HG03457 (cell line): ENCODE measurements around the gene ADPRS.

Experiments
- ATAC-seq: cut with Tn5 transposase; IDR thresholded peaks from one replicate; pipeline ENCODE4 v1.9.1; 2021; ENCODE audit warnings: moderate number of reproducible peaks; ENCODE audit not compliant: unreplicated experiment

ADPRS gene, protein sequence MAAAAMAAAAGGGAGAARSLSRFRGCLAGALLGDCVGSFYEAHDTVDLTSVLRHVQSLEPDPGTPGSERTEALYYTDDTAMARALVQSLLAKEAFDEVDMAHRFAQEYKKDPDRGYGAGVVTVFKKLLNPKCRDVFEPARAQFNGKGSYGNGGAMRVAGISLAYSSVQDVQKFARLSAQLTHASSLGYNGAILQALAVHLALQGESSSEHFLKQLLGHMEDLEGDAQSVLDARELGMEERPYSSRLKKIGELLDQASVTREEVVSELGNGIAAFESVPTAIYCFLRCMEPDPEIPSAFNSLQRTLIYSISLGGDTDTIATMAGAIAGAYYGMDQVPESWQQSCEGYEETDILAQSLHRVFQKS

DNA sequence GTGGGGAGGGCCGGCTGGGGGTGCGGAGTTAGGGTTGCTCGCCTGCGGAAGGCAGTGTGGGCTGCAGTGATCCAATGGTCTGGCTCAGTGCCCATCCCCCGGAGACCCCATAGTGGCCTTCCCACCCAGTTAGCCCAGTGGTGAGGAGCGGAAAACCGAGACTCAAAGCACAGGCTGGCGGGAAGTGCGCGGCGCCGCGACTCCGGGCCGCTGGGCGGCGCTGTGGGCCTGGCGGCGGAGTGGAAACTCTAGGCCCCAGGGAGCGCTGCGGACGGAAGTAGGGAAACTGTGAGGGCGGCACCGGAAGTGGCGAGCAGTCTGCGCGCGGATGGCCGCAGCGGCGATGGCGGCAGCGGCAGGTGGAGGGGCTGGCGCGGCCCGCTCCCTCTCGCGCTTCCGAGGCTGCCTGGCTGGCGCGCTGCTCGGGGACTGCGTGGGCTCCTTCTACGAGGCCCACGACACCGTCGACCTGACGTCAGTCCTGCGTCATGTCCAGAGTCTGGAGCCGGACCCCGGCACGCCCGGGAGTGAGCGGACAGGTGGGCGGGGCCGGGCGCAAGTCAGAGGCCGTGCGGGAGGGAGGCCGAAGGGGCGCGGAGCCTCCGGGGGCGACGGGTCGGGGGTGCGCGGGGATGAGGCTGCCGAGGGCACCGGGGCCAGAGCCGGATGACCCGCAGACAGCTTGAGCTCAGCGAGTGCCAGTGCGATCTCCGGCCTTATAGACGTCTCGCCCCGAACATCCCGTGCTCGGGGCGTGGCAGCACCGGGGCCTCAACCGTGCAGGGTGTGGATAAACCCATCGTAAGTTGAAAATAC, at the start of gene ADPRS:
Gene ADPRS, plus strand, starts transcription at position 316 of the 816 bp plus-strand sequence. Its CDS starts 13 bp downstream, at position 329.
- ATAC-seq, result peak; percentile 71

DNA sequence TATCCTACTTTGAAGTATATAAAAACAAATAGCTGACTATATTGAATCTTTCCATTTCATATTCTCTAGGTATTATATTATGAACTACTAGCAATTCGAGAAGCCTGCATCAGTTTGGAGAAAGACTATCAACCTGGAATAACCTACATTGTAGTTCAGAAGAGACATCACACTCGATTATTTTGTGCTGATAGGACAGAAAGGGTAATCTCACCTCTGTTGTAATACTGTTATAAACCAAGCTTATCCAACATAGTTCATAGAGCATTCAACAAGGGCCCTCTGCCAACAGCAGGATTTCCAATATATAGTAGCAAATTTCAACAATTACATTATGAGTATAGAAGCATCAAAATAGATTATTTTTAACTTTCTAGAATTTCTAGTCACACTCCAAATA, 48.5 kb upstream of the ADPRS start:
- ATAC-seq, result no peak

DNA sequence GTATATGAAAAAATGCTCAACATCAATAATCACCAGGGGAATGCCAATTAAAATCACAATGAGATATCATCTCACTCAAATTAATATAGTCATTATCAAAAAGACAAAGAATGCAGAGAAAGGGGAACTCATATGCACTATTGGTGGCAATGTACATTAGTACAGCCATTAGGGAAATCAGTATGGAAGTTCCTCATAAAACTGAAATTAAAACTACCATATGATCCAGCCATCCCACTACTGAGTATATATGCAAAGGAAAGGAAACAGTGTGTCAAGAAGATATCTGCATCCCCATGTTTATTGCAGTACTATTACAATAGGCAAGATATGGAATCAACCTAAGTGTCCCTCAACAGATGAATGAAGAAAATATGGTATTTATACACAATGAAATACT, 36.9 kb upstream of the ADPRS start:
- ATAC-seq, result no peak

DNA sequence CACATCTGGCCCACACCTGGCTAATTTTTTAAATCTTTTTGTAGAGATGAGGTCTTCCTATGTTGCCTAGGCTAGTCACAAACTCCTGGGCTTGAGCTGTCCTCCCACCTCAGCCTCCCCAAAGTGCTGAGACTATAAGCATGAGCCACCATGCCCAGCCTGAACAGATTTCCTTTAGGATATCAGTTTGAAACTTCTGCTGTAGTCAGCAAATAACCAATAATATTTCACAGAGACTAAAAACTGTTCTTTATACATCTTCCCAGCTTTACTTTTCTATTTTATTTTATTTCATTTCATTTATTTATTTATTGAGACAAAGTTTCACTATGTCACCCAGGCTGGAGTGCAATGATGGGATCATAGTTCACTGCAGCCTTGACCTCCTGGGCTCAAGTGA, 34.7 kb upstream of the ADPRS start:
- no peak for ATAC-seq

DNA sequence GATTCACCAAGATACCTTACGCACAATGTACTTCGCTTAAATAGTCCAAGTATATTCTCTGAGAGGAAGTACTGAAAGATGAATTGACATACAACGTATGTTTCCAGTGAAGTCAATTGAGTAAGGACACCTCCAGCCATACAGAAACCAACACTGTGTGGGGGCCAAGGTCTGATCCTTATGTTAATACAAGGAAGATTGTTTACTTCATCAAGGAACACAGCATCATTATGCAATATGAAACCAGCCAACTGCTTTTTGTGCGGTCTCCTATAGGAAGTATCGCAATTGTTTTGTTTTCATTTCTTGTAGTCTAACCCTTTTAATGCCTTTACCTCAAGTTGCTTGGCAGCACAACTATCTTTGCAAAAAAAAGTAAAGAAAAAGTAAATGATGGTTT, 33.0 kb upstream of the ADPRS start:
- ATAC-seq, result no peak

DNA sequence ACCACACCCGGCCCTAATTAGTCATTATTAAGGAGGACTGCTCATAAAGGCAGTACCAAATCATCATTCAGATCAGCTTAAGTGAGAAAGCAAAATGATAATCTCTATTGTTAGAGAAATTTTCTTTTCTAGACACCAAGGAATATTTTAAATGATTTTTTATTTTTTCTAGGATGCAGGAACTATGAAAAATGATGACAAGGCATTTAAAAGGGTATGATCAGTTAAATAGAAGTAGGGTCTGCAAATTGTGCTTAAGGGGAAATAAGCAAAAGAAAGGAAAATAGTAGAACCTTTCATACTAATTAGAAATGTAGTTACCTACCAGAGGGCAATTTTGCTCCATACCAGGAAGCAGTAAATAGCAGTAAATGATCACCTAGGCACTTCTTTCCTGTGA, 26.4 kb upstream of the ADPRS start:
- no peak for ATAC-seq

DNA sequence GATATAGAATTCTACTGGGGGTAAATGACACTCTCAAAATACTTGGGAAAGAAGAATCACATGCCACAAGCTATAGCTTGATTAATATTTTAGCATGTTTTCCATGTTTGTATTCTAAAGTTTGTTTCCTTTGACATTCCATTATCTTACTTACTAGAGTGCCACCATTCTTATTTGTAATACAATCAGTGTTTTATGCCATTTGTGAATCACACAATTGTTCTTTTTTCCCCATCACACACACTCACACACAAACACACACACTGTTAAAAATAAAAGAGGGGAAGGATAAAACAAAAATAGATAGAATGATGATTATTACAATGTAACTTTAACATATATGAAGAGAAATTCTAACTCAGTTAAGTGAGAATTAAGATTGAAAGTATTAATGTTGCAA, 20.8 kb upstream of the ADPRS start:
- ATAC-seq, result no peak

DNA sequence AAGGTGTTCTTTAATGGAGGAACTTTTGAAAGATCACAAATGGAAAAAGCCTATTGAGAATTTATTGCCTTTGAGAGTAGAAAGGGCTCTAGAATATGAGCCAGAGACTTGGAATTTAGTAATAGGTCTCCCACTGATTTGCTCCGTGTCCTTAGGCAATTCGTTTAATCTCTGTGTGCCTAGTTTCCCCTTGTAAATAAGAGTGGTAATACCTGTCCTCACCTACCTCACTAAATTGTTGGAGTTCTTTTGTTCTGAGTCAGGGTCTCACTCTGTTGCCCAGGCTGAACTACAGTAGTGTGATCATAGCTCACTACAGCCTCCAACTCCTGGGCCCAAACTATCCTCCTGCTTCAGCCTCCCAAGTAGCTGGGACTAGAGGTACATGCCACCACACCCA, 19.8 kb upstream of the ADPRS start:
- ATAC-seq, result no peak

DNA sequence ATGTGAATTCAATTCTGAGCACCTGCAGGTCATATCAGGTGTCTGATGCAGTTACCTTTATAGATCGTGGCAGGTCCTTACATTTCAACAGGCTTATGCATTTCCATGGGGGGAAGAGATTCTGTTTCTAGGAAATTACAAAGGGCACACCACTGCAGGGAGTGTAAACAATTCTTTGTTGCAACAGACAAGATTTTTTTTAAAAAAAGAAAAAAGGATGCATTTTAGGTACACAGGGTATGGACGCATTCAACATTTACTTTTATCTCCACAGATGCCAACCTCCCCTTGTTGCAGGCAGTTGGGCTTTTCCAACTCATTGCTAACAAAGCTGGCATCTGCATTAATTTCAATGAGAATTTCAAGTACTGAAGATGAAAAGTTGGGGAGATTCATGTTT, 18.3 kb upstream of the ADPRS start:
- no peak for ATAC-seq

DNA sequence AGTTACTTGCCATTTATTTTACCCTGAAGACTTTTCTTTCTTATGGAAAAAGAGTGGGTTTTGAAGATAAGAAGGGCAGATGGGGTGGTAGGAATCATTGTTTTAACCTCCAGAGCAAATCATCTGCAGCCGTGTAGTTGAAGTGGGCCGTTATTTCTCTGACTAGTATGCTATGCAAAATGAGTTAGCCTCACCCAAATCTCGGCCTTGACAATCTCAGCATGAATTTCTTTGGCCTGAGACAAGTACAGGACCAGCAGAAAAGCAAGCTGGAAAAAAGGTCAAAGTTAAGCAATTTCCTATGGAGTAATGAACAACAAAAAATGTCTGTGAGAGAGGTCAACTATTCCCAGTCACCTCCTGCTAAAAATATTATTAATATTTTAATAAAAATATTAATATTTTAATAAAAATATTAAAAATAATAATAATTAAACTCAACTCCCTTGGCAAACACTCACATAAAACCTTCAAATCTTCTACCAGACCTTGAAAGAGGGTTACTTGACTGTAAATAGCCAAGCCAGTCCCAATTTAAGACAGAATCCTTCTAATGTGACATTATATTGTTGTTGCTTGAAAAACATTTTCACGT, 11.6 kb upstream of the ADPRS start:
- no peak for ATAC-seq

DNA sequence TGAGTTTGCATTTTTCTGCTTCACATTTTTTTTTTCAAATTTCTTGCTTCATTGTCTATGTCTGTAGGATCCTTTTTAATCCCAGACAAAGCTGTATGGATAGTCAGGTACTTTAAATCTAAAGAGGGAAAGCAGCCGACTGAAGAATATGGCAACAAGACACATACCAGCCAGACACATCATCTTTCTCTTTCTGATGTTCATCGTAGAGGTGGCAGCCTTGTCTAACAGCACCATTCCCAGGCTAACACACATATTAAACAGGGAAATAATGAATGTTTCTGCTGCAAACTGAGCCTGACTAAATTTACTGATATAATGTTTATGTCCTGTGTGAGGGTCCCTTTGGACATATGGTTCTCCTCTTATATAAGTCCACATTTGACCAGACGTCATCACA, 8.5 kb upstream of the ADPRS start:
- ATAC-seq, result no peak

DNA sequence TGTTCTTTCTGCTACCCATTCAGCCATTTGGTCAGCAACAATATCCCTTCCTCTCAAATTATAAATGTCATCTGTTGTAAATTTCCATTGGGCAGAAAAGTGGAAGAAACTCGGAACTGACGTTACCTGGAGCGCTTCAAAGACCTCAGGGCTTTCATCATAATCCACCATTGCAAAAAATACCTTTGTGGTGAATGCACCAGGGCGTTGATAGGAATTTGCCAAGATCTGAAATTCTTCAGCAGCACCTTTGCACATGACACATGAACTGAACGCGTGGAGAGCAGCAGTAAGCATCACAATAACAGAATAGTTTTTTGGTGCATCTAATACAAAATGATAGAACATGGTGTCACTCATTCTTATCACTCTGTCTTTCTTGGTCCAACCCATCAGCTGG, 7.9 kb upstream of the ADPRS start:
- no peak for ATAC-seq

DNA sequence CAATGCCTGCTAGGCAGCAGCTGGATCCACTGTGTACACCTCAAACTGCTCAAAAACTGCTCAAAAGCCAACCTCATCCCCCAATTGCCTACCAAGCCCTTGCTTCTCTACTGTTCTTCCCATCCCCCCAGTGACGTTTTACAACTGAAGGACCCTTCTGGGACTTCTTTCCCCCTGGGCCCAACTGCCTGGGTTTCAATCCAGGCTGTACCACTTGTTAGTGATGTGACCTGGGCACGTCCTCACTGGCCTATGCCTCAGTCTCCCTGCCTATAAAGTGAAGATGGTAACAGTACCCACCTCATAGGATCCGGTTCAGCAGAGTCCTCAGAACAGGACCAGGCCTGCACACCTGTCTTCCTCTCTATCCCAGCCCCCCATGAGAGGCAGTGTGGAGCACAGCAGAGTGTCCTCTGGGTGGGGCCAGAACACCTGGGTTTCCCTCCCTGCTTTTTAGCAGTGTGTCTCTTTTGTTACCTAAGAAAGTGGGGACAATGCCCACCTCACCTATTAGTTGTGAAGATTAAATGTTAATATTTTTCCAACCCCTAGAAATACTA, 6.7 kb upstream of the ADPRS start:
- ATAC-seq, result no peak

DNA sequence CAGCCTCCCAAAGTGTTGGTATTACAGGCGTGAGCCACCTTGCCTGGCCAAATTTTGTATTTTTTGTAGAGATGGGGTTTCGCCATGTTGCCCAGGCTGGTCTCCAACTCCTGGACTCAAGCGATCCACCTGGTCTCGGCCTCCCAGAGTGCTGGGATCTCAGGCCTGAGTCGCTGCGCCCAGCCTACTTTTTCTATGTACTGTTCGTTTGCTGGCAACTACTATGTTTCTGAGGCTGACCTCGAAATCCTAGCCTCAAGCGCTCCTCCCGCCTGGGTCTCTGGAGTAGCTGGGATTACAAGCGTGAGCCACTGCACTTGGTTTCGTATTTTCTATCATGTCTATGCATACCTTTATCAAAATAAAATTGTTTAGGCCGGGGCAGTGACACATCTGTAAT, 5.5 kb upstream of the ADPRS start:
- no peak for ATAC-seq

DNA sequence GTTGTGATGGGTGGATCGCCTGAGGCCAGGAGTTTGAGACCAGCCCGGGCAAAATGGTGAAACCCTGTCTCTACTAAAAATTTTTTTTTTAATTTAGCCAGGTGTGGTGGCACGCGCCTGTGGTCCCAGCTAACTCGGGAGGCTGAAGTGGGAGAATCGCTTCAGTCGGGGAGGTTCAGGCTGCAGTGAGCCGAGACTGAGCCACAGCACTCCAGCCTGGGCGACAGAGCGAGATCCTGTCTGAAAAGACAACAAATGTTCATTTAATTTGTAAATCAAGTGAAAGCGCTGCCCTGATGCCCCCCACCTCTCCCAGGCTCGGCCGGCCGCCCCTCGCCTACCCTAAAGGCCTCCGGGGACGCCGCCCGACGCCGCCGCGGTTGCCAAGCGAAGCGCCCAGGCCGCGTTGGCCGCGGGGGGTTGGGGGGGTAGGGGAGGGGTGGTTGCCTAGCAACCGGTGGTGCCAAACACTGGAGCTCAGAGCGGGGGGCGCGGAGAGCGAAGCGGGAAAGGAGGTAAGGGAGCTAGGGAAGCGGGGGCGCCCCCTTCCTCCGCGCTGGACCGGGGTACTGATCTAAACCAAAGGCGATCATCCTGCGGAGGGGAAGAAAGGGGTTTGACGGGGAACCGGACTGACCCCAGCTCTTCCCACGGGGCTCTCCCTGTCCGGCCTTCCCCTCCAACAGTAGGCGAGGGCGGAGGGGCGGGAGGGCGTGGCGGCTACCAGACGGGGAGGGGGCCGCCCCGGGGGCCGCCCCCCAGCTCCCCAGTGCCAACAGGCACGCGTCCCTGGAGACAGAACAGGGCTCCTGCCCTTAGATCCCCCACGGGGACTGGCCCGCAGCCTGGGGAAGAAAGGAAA, 4.8 kb upstream of the ADPRS start, which contains the start of gene TEKT2:
Gene TEKT2, plus strand, starts transcription at position 460 of the 862 bp plus-strand sequence. CDS start 828 bp downstream, outside the sequence.
- no peak for ATAC-seq

DNA sequence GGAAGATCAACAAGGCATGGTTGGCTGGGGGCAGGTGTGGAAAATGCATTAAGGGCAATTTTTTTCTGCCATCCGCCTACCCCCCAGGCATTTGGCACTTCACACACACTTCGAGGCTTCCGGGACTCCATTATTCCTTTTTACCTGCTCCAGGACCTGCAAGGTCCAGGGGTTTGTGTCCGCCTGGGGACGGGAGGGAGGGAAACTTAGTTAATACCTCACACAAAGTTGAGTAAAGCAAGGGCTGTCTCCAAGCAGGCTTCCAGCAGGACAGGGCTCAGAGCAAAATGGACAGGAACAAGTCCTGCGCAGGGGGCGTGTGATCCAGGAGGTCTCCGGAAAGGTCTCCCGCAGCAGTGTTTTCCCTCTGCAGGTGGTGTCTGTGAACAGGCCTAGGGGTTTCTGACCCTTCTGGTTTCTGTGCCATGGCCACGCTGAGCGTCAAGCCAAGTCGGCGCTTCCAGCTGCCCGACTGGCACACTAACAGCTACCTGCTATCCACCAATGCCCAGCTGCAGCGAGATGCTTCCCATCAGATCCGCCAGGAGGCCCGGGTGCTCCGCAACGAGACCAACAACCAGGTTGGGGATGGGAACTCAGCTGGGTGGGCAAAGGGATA, 4.1 kb upstream of the ADPRS start:
- ATAC-seq, result no peak

DNA sequence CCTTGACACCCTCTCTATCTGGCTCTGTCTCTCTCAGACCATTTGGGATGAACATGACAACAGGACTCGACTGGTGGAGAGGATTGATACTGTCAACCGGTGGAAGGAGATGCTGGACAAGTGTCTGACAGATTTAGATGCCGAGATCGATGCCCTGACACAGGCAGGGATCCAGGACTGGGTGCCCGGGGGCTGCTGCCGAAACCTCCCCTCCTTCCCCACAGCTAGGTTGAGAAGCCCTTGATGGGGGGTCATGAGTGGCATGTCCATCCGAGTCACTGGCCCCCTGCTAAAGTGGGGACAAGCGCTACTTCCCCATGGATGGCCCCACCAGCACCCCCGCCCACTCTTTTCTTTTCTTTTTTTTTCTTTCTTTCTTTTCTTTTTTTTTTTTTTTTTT, 3.6 kb upstream of the ADPRS start:
- no peak for ATAC-seq

DNA sequence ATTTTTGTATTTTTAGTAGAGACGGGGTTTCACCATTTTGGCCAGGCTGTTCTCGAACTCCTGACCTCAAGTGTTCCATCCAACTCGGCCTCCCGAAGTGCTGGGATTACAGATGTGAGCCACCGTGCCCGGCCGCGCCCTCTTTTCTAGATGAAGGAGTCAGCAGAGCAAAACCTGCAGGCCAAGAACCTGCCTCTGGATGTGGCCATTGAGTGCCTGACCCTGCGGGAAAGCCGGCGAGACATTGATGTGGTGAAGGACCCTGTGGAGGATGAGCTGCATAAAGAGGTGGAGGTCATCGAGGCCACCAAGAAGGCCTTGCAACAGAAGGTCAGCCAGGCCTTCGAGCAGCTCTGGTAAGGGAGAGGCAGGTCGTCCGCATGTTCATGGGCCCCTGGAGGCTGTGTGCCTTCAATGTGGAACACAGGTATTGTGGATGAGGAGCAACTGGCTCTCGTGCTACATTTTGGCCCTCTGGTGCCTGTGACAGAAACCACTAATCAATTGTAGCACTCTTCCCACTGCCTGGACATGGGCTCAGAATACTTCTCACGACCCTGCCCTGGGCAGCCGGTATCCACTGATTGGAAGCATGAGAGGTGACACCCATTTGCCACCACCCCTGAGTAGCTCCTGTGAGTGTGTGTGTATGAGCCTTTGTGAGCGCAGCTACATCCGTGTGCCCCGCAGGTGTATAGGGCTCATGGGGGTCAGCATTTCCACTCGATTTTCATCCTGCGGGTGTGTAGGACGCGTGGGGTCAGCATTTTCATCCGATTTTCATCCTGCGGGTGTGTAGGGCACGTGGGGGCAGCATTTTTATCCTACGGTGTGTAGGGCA, 2.8 kb upstream of the ADPRS start:
- ATAC-seq, result no peak

DNA sequence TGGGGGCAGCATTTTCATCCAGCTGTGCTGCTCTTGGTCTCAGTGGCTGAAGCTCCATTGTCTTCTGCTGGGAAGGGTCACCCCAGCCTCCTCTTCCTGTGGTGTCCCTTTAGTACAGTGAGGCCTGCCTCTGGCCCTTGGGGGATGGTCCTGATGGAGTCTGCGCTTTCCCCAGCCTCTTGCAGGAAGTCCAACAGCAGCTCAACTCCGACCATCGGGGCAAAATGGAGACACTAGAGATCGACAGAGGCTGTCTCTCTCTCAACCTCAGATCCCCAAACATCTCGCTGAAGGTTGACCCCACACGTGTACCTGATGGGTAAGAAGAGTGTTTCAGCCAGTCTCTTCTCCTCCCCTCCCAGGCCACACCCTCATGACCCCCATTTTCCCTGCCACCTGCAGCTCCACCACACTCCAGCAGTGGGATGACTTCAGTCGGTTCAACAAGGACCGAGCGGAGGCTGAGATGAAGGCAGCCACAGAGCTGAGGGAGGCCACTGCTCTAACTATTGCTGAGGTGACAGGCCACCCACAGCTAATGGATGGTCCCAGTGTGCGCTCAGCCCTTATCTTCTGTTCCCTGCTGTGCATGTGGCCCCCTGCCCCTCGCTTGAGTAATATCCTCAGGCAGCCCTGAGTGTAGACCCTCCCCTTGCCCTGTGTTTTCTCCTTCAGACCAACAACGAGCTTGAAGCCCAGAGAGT, 2.0 kb upstream of the ADPRS start:
- ATAC-seq, result no peak
